Hepatocyte (in vitro differentiated cells): Measurements from ENCODE around the gene LRRTM2. TPM values are rescaled to one million over a fixed set of nuclear protein-coding genes. Genes with fewer than 3 reads are reported as not detected.

Experiments
- DNase-seq: peaks from one replicate; pipeline ENCODE4 v3.0.0-alpha.2; 2016; ENCODE audit warnings: low spot score
- H2AFZ ChIP-seq: fragments of 200-600 bp; sonication (generic); 2 replicates; pipeline ENCODE4 v1.6.0; 2016; ENCODE audit warnings: antibody characterized with exemption, mild to moderate bottlenecking
- H3K27ac ChIP-seq: fragments of 200-600 bp; sonication (generic); 2 replicates; pipeline ENCODE4 v1.5.1; 2016; ENCODE audit warnings: mild to moderate bottlenecking
- H3K27me3 ChIP-seq: fragments of 200-600 bp; sonication (generic); 2 replicates; pipeline ENCODE4 v1.6.1; 2016
- H3K36me3 ChIP-seq: fragments of 200-600 bp; sonication (generic); replicated peaks from 2 replicates; pipeline ENCODE4 v1.5.1; 2016; ENCODE audit warnings: low read depth; ENCODE audit not compliant: insufficient read depth
- H3K4me1 ChIP-seq: fragments of 200-600 bp; sonication (generic); 2 replicates; pipeline ENCODE4 v1.5.1; 2016; ENCODE audit warnings: mild to moderate bottlenecking, moderate library complexity; ENCODE audit not compliant: insufficient read depth
- H3K4me2 ChIP-seq: fragments of 200-600 bp; sonication (generic); 2 replicates; pipeline ENCODE4 v1.6.0; 2016
- H3K4me3 ChIP-seq: fragments of 200-600 bp; sonication (generic); 2 replicates; pipeline ENCODE4 v1.5.1; 2016; ENCODE audit warnings: mild to moderate bottlenecking
- H3K79me2 ChIP-seq: fragments of 200-600 bp; sonication (generic); 2 replicates; pipeline ENCODE4 v1.6.0; 2017; ENCODE audit warnings: mild to moderate bottlenecking
- H3K9me2 ChIP-seq: fragments of 200-600 bp; sonication (generic); replicated peaks from 2 replicates; pipeline ENCODE4 v1.6.0; 2017; ENCODE audit warnings: mild to moderate bottlenecking; ENCODE audit not compliant: insufficient read depth
- H3K9me3 ChIP-seq: fragments of 200-600 bp; sonication (generic); 2 replicates; pipeline ENCODE4 v1.5.1; 2016; ENCODE audit warnings: low read depth, mild to moderate bottlenecking
- H4K20me1 ChIP-seq: fragments of 200-600 bp; sonication (generic); 2 replicates; pipeline ENCODE4 v1.6.0; 2016; ENCODE audit warnings: mild to moderate bottlenecking; ENCODE audit not compliant: insufficient read depth, poor library complexity, severe bottlenecking
- CTCF ChIP-seq: fragments of 200-600 bp; sonication (generic); IDR thresholded peaks from 2 replicates; pipeline ENCODE4 v1.5.1; 2016; ENCODE audit warnings: antibody characterized with exemption, mild to moderate bottlenecking; ENCODE audit not compliant: poor library complexity
- EZH2 ChIP-seq: fragments of 200-600 bp; sonication (generic); IDR thresholded peaks from 2 replicates; pipeline ENCODE4 v1.6.1; 2016; ENCODE audit warnings: antibody characterized with exemption, mild to moderate bottlenecking, borderline replicate concordance
- EZH2phosphoT487 ChIP-seq: fragments of 200-600 bp; sonication (generic); IDR thresholded peaks from one replicate; pipeline ENCODE4 v1.6.1; 2018; ENCODE audit warnings: antibody characterized with exemption, mild to moderate bottlenecking, low read depth, moderate library complexity; ENCODE audit not compliant: unreplicated experiment, severe bottlenecking
- WGBS: methylation state at CpG from one replicate; pipeline ENCODE4 v1.1.6; 2016; ENCODE audit warnings: low lambda C conversion rate; ENCODE audit errors: missing lambda C conversion rate; 5-methylcytosine and 5-hydroxymethylcytosine counted together
- polyA plus RNA-seq: library from polyadenylated mRNA; unstranded; fragments of >200 nt; fragmentation: Nextera tagmentation; extraction: Ambion mirVana; gene quantifications from 2 replicates; pipeline ENCODE4 v1.2.1, GENCODE V29; 2016
- total RNA-seq: library from RNA; depleted of rRNA; stranded (reverse); fragments of >200 nt; gene quantifications from 2 replicates; pipeline ENCODE4 v1.2.3, GENCODE V29; 2014

Gene LRRTM2
- total and polyA plus RNA-seq, 2 experiments from 2014 or later, result 0.22 to 0.47 TPM

DNA sequence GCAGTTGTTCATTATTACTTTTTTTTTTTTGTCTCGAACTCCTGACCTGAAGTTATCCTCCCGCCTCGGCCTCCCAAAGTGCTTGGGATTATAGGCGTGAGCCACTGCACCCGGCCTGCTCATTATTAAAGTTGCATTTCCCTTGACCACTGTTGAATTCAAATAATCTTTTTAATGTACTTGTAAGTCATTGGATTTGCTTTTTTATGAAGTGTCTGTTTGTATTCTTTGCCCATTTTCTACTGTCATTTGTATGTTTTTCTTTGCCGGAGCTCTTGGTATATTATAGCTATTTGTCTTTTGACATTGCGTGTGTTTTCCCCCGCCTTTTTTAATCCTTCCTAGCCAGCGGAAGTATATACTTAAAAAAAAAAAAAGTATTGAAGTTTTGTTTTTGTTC, 22.0 kb downstream of the LRRTM2 start:
- no peaks in the 10 kb centered on the region for H3K9me3 ChIP-seq
- peaks cover 92% of the 10 kb centered on the region for H4K20me1 ChIP-seq
- no peak for TF ChIP-seq EZH2
- TF ChIP-seq EZH2phosphoT487, result no peak
- TF ChIP-seq CTCF, result no peak
- H3K9me2 ChIP-seq, result no peaks in the 10 kb centered on the region
- H3K4me1 ChIP-seq, result no peaks in the 10 kb centered on the region
- H2AFZ ChIP-seq, result no peak overlapping the region
- no peak overlapping the region for H3K4me3 ChIP-seq
- H3K4me2 ChIP-seq, result no peak overlapping the region
- peaks cover 100% of the 10 kb centered on the region for H3K79me2 ChIP-seq
- no peaks in the 10 kb centered on the region for H3K27me3 ChIP-seq
- no peak overlapping the region for H3K27ac ChIP-seq
- 65% methylated on average over 9 of the region's 9 CpGs for WGBS
- no peak for DNase-seq
- H3K36me3 ChIP-seq, result no peaks in the 10 kb centered on the region

DNA sequence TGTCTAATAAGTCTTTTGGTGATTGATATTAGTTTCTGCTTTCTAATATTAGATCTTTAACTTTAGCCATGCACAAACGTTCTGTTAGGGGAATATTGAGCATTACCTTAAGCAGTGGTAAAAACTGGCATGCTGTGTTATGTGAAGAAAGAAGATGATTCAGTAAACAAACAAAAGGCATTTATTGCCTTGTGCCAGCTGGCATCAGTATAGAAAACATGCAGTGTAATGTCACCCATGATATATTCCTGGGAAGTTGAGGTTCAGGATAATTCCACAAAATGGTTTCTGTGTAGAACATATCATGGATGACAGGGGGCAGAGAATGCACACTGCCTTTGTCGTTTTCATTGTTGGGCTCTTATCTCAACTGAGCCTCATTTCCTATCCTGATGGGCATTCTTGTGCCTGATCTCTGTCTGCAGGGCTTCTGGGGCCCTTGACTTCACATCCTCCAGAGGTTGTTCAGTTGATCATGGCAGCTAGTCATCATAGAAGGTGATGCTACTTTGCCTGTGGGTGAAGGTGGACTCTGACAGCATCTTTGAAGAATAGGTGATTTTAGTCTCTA, 24.2 kb downstream of the LRRTM2 start:
- H3K36me3 ChIP-seq, result no peaks in the 10 kb centered on the region
- no peaks in the 10 kb centered on the region for H3K27me3 ChIP-seq
- H3K9me2 ChIP-seq, result no peaks in the 10 kb centered on the region
- H2AFZ ChIP-seq, result no peak overlapping the region
- peaks cover 96% of the 10 kb centered on the region for H4K20me1 ChIP-seq
- TF ChIP-seq EZH2phosphoT487, result no peak
- TF ChIP-seq EZH2, result no peak
- no peak for TF ChIP-seq CTCF
- peaks cover 100% of the 10 kb centered on the region for H3K79me2 ChIP-seq
- H3K27ac ChIP-seq, result no peak overlapping the region
- no peak overlapping the region for H3K4me3 ChIP-seq
- no peak overlapping the region for H3K4me2 ChIP-seq
- 56% methylated on average over 2 of the region's 2 CpGs for WGBS
- no peaks in the 10 kb centered on the region for H3K9me3 ChIP-seq
- no peak for DNase-seq
- no peaks in the 10 kb centered on the region for H3K4me1 ChIP-seq

DNA sequence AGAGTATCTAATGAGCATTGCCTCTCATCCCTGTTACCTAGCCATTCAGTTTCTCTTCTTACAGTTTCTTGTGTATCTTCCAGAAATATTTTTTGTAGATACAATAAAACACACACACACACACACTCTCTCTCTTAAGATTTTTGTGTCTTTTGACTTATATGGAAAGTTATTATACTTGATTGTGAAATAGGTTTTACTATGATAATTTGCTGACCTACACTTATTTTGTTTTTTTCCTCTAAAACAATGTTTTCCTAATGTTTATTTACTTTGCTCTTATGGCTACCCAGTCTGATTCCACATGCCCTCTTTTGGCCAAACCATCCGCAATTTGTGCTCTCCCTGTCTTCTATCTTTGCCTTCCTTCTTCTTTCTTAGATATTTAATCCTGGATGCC, 25.3 kb downstream of the LRRTM2 start:
- Histone ChIP-seq H4K20me1 (peaks cover 96% of the 10 kb centered on the region), H3K4me1 (no peaks in the 10 kb centered on the region), H3K27me3 (no peaks in the 10 kb centered on the region), H3K36me3 (no peaks in the 10 kb centered on the region), H3K9me3 (no peaks in the 10 kb centered on the region), H3K27ac (no peak overlapping the region), H2AFZ (no peak overlapping the region), H3K9me2 (no peaks in the 10 kb centered on the region), H3K4me2 (no peak overlapping the region), H3K4me3 (no peak overlapping the region), H3K79me2 (peaks cover 100% of the 10 kb centered on the region)
- no peak for DNase-seq
- TF ChIP-seq CTCF (no peak), EZH2 (no peak), EZH2phosphoT487 (no peak)
- 83% methylated on average over 1 of the region's 1 CpG for WGBS

GRCh38 chr5:138849439-138849838, 25.7 kb downstream of the LRRTM2 start:
- no peak overlapping the region for H3K27ac ChIP-seq
- no peaks in the 10 kb centered on the region for H3K9me3 ChIP-seq
- H3K36me3 ChIP-seq, result no peaks in the 10 kb centered on the region
- TF ChIP-seq EZH2 (no peak), CTCF (no peak), EZH2phosphoT487 (no peak)
- H4K20me1 ChIP-seq, result peaks cover 97% of the 10 kb centered on the region
- H3K4me3 ChIP-seq, result no peak overlapping the region
- 28% methylated on average over 3 of the region's 3 CpGs for whole genome bisulfite sequencing
- no peak for DNase-seq
- no peaks in the 10 kb centered on the region for H3K9me2 ChIP-seq
- no peaks in the 10 kb centered on the region for H3K4me1 ChIP-seq
- H3K4me2 ChIP-seq, result no peak overlapping the region
- no peak overlapping the region for H2AFZ ChIP-seq
- H3K27me3 ChIP-seq, result no peaks in the 10 kb centered on the region
- peaks cover 100% of the 10 kb centered on the region for H3K79me2 ChIP-seq
